GM23248 (cell line): Measurements from ENCODE around the gene ERVW-1. TPM values are rescaled to one million over a fixed set of nuclear protein-coding genes. Genes with fewer than 3 reads are reported as not detected.
"Not testable (repeated sequence)": the region's sequence is repeated elsewhere in the genome, so short reads cannot be mapped to it uniquely, and the experiment has no call there.

Experiments used
- DNase-seq: peaks from one replicate; pipeline ENCODE4 v3.0.0-alpha.2; 2015
- H2AFZ ChIP-seq: fragments of 200-600 bp; sonication (generic); 2 replicates; pipeline ENCODE4 v1.6.1; 2016; ENCODE audit warnings: antibody characterized with exemption
- H3F3A ChIP-seq: fragments of 200-600 bp; sonication (generic); 2 replicates; pipeline ENCODE4 v1.6.1; 2016; ENCODE audit warnings: mild to moderate bottlenecking, antibody characterized with exemption, mixed run types; ENCODE audit not compliant: insufficient read depth
- H3K27ac ChIP-seq: fragments of 200-600 bp; sonication (generic); 2 replicates; pipeline ENCODE4 v1.5.1; 2016; ENCODE audit warnings: mild to moderate bottlenecking
- H3K27me3 ChIP-seq: fragments of 200-600 bp; sonication (generic); replicated peaks from 2 replicates; pipeline ENCODE4 v1.6.1; 2016; ENCODE audit warnings: mild to moderate bottlenecking; ENCODE audit not compliant: insufficient read depth
- H3K36me3 ChIP-seq: fragments of 200-600 bp; sonication (generic); 2 replicates; pipeline ENCODE4 v1.6.1; 2016; ENCODE audit warnings: low read depth, mild to moderate bottlenecking
- H3K4me1 ChIP-seq: fragments of 200-600 bp; sonication (generic); 2 replicates; pipeline ENCODE4 v1.6.1; 2016; ENCODE audit warnings: mild to moderate bottlenecking; ENCODE audit not compliant: insufficient read depth
- H3K4me2 ChIP-seq: fragments of 200-600 bp; sonication (generic); one replicate; pipeline ENCODE4 v1.6.1; 2016; ENCODE audit warnings: mild to moderate bottlenecking; ENCODE audit not compliant: unreplicated experiment
- H3K4me3 ChIP-seq: fragments of 200-600 bp; sonication (generic); 2 replicates; pipeline ENCODE4 v1.5.1; 2016; ENCODE audit warnings: mild to moderate bottlenecking
- H3K79me2 ChIP-seq: fragments of 200-600 bp; sonication (generic); 2 replicates; pipeline ENCODE4 v1.6.1; 2016; ENCODE audit warnings: mild to moderate bottlenecking; ENCODE audit not compliant: insufficient read depth
- H3K9ac ChIP-seq: fragments of 200-600 bp; sonication (generic); 2 replicates; pipeline ENCODE4 v1.6.1; 2016; ENCODE audit warnings: mild to moderate bottlenecking
- H3K9me2 ChIP-seq: fragments of 200-600 bp; sonication (generic); 2 replicates; pipeline ENCODE4 v1.6.1; 2016; ENCODE audit warnings: mixed run types, mild to moderate bottlenecking, moderate library complexity; ENCODE audit not compliant: insufficient read depth
- H3K9me3 ChIP-seq: fragments of 200-600 bp; sonication (generic); one replicate; pipeline ENCODE4 v1.6.1; 2017; ENCODE audit warnings: low read depth
- H4K20me1 ChIP-seq: fragments of 200-600 bp; sonication (generic); 2 replicates; pipeline ENCODE4 v1.6.0; 2016; ENCODE audit not compliant: insufficient read depth
- EZH2 ChIP-seq: fragments of 200-600 bp; sonication (generic); IDR thresholded peaks from 2 replicates; pipeline ENCODE4 v1.6.1; 2018; ENCODE audit warnings: antibody characterized with exemption, mild to moderate bottlenecking; ENCODE audit not compliant: insufficient read depth, poor library complexity, severe bottlenecking
- EZH2phosphoT487 ChIP-seq: fragments of 200-600 bp; sonication (generic); IDR thresholded peaks from 2 replicates; pipeline ENCODE4 v1.6.1; 2018; ENCODE audit warnings: antibody characterized with exemption, moderate library complexity, mild to moderate bottlenecking, low read depth; ENCODE audit not compliant: insufficient read depth
- WGBS, 2 experiments: methylation state at CpG; one replicate each; pipeline ENCODE4 v1.1.6; 2015 to 2017; ENCODE audit warnings: low lambda C conversion rate in 2 of 2, low coverage in 1 of 2; ENCODE audit errors: missing lambda C conversion rate in 2 of 2; 5-methylcytosine and 5-hydroxymethylcytosine counted together
- in situ Hi-C: fragments of 300-500 bp; cut with MboI; formaldehyde crosslinking; loops from 2 replicates; pipeline ENCODE4 v1.15.0; 2020
- polyA plus RNA-seq: library from polyadenylated mRNA; unstranded; fragments of >200 nt; fragmentation: Nextera tagmentation; extraction: Ambion mirVana; gene quantifications from 2 replicates; pipeline ENCODE4 v1.2.1, GENCODE V29; 2016
- total RNA-seq: library from RNA; depleted of rRNA; stranded (reverse); fragments of >200 nt; shearing (Covaris generic); gene quantifications from 2 replicates; pipeline ENCODE4 v1.2.3, GENCODE V29; 2014

The ERVW-1 gene
- total and polyA plus RNA-seq, 2 experiments from 2014 or later: not detected

DNA sequence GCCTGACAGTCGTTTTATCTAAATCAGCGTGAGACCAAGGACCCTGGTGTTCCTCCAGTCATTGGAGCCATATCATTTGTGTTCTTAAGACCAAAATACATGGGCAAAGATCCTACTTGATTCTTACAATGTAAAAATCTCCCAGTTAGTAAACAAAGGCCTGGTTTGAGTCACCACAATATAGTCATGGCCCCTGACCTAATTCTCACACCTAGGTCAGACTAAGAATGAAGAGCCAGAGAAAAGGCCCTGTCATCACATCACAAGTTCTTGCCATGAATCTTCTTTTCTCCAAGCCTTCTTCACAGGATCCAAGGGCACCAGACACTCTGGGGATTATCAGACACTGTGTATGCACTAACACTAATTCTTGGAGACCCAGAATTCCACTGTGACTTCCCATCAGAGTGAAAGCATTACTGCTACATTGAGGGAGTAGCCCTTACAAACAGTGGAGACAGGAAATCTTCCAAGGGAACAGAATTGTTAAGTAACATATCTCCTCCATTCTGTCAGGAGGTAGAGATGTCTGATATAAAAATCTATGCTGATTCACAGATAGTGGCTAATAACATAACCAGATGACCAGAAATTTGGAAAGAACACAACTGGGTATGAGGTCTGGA, 7.6 kb upstream of the ERVW-1 start:
- Histone ChIP-seq H3K9me3 (no peaks in the 10 kb centered on the region), H3K36me3 (peaks cover 34% of the 10 kb centered on the region), H3K79me2 (no peaks in the 10 kb centered on the region), H3K4me2 (no peak overlapping the region), H3K27me3 (no peaks in the 10 kb centered on the region), H3K9ac (no peak overlapping the region), H2AFZ (no peak overlapping the region), H3F3A (no peaks in the 10 kb centered on the region), H3K27ac (no peak overlapping the region), H3K4me1 (no peaks in the 10 kb centered on the region), H3K4me3 (no peak overlapping the region), H3K9me2 (no peaks in the 10 kb centered on the region), H4K20me1 (no peaks in the 10 kb centered on the region)
- WGBS, 2 experiments: 97 to 100% methylated on average over 2 of the region's 2 CpGs
- no peak for DNase-seq
- in situ Hi-C loops: no loop called here
- TF ChIP-seq EZH2phosphoT487 (no peak), EZH2 (no peak)

GRCh38 chr7:92484226-92484625, 6.5 kb upstream of the ERVW-1 start:
- H4K20me1 ChIP-seq, H2AFZ ChIP-seq, H3K79me2 ChIP-seq, H3F3A ChIP-seq, H3K9me2 ChIP-seq, H3K27me3 ChIP-seq, H3K4me3 ChIP-seq, H3K4me2 ChIP-seq, in situ Hi-C loops, H3K27ac ChIP-seq, DNase-seq, H3K4me1 ChIP-seq, H3K9ac ChIP-seq, H3K9me3 ChIP-seq: not testable (repeated sequence)
- peaks cover 24% of the 10 kb centered on the region for H3K36me3 ChIP-seq
- 91 to 98% methylated on average over 6 of the region's 6 CpGs for WGBS, 2 experiments

DNA sequence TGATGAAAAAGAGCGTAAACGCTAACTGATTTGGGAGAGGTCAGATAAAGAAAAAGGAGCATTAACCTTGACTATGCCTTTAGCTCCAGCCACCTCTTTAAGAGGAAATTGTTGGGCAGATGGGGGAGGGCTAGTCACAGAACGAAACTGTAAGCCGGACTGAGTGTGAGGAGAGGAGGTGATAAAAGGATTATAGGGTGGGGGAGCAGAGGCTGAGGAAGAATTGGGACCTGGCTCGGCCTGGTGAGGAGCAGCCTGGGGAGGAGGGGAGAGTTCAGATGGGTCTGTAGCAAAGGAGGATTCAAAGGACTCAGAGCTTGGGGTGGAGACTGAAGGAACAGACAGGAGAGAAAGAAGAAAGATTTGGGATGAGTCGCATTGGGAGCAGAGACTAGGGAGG, 5.9 kb upstream of the ERVW-1 start:
- 67 to 70% methylated on average over 6 of the region's 6 CpGs for WGBS, 2 experiments
- in situ Hi-C loops, H4K20me1 ChIP-seq: not testable (repeated sequence)

GRCh38 chr7:92479146-92479545, 1.4 kb upstream of the ERVW-1 start:
- H2AFZ ChIP-seq, H3K27ac ChIP-seq, DNase-seq, in situ Hi-C loops, H3K9me2 ChIP-seq, H3K79me2 ChIP-seq, H3K4me1 ChIP-seq, H3K36me3 ChIP-seq, H3K9ac ChIP-seq, H3K4me2 ChIP-seq, H3K27me3 ChIP-seq, H4K20me1 ChIP-seq, H3F3A ChIP-seq, H3K4me3 ChIP-seq, H3K9me3 ChIP-seq: not testable (repeated sequence)
- WGBS, 2 experiments: 84 to 89% methylated on average over 4 of the region's 4 CpGs

More for the DNA sequence above, 5.9 kb upstream of the ERVW-1 start:
- H3K9me2 ChIP-seq, H3K9ac ChIP-seq, H3K27me3 ChIP-seq, DNase-seq, H3K4me3 ChIP-seq, H3F3A ChIP-seq, H3K79me2 ChIP-seq, H3K27ac ChIP-seq, H3K4me2 ChIP-seq, H3K9me3 ChIP-seq, H3K4me1 ChIP-seq, H2AFZ ChIP-seq: not testable (repeated sequence)
- peaks cover 18% of the 10 kb centered on the region for H3K36me3 ChIP-seq

DNA sequence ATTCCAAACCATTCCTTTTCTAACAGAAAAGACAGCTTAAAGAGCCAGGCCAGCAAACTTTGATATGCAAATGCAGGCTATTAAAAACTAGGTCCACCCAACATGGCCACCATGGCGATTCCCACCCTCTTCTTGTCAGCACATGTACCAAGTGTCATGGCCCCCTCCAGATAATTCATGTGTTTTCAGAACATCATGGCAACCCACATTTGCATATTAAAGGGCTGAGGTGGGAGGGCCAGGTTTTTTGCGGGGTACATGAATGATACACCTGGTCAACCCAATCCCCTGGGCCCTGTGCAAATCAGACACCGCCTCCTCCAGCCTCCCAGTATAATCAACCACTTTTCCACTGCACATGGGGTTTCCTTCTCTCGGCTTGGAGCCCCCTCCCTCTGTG, 965 bp upstream of the ERVW-1 start:
- H3K36me3 ChIP-seq: no peaks in the 10 kb centered on the region
- H3K4me1 ChIP-seq: no peaks in the 10 kb centered on the region
- H3K27me3 ChIP-seq: no peaks in the 10 kb centered on the region
- H3K79me2 ChIP-seq: no peaks in the 10 kb centered on the region
- H3K9me2 ChIP-seq: no peaks in the 10 kb centered on the region
- no peak overlapping the region for H3K4me3 ChIP-seq
- DNase-seq: no peak
- H3F3A ChIP-seq: no peaks in the 10 kb centered on the region
- H3K27ac ChIP-seq: no peak overlapping the region
- H3K4me2 ChIP-seq: no peak overlapping the region
- in situ Hi-C loops: no loop called here
- no peaks in the 10 kb centered on the region for H4K20me1 ChIP-seq
- TF ChIP-seq EZH2phosphoT487 (no peak), EZH2 (no peak)
- no peaks in the 10 kb centered on the region for H3K9me3 ChIP-seq
- 90 to 94% methylated on average over 4 of the region's 4 CpGs for WGBS, 2 experiments
- H2AFZ ChIP-seq: no peak overlapping the region
- H3K9ac ChIP-seq: no peak overlapping the region
